HG03439 (cell line): ENCODE results near the gene PIH1D1.

ENCODE experiments used
- ATAC-seq: cut with Tn5 transposase; IDR thresholded peaks from one replicate; pipeline ENCODE4 v1.9.1; 2021; ENCODE audit warnings: mild to moderate bottlenecking, moderate library complexity; ENCODE audit not compliant: unreplicated experiment

The PIH1D1 gene

DNA sequence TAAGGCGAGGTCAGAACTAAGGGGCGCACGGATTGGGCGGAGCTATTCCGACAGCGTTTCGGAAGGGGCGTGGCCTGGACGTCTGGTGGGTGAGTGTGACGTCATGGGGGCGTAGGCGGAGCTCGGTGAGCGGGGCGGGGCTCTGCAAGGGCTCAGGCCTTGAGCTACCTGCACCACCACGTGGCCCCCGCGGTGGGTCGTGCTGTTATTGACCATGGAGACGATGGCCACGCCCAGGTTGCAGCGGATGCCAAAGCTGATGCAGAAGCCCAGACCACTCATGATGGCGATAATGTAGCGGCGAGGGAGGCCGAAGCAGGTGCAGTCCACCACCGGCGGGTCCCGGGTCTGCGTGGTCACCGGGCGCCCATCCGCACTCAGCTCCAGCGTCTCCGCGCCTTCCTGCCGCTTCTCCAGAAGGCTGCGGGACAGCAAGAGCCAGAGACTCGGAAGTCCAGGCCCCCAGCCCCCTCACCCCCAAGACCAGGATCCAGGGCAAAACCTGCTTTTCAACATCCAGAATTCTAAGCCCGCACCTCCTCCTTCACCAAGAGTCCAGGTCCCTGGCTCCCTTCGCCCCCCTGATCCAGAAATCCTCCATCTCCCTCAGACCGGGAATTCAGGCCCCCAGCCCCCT is 15.1 kb downstream of the PIH1D1 start:
- no peak for ATAC-seq

DNA sequence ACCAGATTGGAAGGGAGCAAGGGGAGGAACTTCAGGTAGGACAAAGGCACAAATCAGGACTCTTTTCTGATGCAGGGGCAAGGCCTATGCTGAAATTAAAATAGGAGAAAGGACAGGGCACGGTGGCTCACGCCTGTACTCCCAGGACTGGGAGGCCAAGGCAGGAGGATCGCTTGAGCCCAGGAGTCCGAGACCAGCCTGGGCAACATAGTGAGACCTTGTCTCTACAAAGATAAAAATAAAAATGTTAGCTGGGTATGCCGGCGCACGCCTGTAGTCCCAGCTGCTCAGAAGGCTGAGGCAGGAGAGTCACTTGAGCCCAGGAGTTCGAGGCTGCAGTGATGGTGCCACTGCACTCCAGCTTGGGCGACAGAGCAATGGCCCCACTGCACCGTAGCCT is 15.9 kb downstream of the PIH1D1 start:
- no peak for ATAC-seq

DNA sequence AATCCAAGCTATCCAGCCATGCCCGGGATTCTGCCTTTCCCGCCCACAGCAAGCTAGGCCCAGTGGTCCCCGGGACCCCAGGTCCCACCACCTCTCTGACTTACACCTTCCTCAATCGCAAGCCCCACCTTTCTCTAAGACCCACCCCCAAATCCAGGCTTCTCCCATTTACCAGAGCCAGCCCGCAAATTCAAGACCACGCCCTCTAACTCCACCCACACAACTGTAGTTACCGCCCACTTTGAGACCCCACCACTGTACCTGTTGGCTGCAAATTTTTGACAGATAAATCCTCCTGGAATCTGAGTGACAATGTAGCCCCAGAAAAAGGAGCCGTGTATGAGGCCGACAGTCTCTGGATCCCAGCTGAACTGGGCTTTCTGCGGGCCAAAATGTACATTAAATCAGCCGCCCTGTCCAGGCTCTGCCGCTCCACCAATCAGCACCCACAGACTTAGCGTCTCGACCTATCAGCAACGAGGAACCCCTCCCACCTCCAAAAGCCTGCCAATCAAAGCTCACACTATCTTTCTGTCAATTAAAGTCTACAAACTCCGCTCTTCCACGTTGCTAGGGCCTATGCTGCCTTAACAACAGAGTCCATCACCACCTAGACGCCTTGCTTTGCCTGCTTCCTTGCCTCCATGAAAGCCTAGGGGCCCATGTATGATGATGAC is 16.6 kb downstream of the PIH1D1 start:
- no peak for ATAC-seq

DNA sequence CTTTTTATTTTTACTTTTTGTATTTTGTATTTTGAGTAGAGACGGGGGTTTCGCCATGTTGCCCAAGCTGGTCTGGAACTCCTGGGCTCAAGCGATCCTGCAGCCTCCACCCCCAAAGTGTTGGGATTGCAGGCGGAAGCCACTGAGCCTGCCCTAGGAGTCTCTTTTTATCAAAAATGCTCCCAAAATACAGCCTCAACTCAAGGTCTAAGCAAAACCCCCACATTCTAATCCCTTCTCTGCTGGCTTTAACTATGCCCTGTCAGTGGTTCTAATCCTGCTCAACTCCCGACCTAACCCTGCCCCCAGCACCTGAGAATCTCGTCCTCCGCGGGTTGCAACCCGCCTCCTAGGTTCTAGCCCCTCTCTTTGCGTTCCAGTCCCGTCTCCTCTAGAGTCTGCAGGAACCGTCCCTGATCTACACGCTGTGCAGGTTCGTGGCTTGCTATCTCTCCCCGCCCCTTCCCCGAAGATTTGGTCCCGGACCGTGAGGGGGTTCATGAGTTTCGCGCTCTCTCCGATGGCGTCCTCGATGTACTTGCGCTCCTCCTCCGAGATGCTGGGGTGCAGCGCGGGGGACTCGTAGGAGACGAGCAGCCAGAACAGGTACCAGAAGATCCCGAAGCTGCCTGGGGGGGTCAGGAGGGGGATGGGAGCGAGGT is 18.2 kb downstream of the PIH1D1 start:
- ATAC-seq: no peak

DNA sequence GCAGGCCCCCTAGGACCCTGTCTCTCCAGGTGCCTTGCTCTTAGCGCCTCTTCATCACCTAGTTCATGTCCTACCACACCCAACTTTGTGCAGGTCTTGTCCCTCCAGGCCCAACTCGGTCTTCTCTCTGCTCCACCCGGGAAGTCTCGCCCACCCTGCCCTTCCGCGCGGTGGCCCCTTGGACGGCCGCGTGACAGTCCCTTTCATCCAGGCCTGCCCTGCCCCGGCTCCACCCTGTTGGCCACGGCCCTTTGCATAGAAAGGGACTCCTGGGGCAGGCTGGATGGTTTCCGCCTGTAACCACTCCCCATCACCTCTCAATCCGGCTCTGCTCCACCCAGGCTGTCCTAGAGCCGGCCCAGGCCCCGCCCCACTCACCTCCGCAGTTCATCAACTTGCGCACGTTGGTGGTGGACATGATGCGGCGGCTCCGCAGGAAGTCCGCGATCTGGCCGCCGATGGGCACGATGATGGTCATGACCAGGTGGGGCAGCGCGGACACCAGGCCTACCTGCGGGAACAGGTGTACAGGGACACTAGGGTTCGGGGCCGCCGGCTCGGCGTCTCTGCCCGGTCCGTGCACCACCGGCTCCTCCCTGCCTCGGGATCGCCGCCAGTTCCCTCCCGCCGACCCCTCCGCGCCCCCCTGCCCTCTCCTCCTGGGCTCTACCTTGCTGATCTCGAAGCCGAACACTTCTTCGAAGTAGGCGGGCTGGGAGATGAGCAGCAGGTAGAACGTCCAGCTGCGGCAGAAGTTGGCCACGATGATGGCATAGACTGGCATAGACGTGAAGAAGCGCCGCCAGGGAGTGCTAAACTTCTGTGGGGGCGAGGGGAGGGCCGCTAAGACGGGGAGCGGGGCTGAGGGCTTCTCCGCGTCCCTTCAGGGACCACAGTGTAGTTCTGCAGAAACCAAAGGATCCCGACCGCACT is 19.2 kb downstream of the PIH1D1 start:
- ATAC-seq: no peak

DNA sequence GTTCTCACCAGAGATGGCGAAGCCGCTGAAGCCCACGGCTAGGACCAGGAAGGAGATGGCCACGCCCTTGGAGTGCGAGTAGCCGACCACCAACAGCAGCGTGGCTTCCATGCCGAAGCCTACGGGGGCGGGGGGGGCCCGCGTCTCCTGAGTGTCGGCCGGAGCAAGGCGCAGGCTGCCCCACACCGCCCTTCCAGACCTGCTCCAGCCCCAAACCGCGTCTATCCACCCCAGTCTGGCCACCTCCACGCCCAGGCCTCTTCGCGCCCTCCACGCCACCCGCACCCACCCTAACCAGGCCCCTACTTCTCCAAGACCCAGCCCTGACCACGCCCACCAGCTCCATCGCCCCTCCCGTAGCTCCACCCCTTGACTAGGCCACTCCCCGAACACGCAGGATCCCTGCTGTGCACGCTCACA is 20.3 kb downstream of the PIH1D1 start:
- no peak for ATAC-seq

DNA sequence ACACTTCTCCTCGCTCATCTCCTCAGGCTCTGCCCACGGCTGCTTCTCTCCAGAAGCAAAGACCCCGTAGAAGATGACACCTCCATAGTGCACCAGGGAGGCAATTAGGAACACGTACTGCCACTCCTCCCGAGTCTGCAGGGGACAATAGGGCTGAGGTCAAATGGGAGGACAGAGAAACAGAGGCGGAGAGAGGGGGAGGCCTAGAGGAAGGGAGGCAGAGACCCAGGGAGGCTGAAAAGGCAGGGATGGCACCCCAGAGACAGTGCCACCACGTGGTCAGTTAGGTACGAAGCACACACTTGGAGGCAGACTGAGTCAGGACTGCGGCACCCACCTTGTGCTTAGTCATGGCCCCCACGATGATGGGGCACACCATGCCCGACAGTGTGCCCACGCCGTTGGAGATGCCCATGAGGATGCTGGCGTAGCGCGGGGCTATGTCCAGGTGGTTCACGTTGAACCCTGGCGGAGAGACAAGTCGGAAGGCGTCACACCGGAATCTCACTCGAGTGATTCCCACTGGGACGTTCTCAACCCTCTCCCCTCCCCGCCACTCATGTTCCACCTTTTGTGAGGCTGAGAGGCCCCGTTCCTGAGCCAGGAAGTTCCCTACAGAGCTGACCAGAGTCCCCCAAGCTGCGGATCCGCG is 20.8 kb downstream of the PIH1D1 start:
- no peak for ATAC-seq

DNA sequence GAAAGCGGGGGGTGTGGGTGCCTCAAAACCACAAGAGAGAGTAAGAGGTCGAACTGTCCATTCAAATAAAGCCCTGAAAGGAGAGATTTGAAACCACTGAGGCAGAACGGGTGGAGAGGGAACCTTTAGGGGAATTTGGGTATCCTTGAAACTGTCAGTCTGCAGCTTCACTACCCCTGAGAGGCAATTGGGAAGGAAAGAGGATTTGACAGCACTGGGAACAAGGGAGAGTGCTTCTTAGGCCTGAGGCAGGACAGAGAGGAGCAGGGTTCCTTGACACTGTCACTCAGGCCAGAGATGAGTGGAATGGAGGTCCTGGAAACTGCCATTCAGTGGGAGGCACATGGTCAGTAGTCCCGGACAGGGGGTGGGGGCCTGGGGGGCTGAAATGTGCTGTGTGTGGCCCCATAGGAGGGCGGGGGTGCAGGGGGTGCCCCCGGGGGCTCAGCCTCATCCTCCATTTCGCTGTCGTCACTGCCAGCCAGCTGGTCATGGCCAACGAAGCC is 21.4 kb downstream of the PIH1D1 start:
- ATAC-seq: no peak

DNA sequence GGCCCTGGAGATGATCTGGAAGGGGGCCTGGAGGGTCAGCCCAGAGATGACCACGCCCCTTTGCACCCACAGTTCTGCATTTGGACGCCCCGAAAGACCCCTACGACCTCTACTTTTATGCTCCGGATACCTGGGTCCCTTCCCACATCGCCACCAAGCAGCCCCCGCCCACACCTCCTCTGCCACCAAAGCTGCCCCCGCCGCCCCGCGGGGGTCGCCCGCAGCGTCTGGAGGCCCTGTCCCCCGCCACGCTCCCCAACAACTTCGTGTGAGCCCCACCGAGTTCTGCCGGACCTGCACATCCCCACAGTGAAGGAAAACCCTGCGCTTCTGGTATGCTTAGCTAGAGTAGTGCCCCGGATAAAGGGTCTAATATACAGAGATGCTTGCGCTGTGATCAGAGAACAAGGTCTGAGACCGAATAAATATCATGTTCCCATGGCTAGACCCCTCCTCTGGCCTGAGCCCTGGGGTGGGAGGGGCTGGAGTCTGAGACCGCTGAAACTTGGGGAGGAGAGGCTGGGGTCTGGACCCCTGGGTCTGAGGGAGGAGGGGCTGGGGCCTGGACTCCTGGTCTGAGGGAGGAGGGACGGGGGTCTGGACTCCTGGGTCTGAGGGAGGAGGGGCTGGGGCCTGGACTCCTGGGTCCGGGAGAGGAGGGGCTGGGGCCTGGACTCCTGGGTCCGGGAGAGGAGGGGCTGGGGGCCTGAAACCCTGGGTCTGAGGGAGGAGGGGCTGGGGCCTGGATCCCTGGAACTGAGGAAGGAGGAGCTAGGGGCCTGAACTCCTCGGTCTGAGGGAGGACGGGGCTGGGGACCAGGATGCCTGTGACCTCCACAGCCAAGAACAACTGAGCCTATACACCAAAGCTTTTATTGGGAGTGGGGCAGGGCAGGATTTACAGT is 22.8 kb downstream of the PIH1D1 start:
- no peak for ATAC-seq

DNA sequence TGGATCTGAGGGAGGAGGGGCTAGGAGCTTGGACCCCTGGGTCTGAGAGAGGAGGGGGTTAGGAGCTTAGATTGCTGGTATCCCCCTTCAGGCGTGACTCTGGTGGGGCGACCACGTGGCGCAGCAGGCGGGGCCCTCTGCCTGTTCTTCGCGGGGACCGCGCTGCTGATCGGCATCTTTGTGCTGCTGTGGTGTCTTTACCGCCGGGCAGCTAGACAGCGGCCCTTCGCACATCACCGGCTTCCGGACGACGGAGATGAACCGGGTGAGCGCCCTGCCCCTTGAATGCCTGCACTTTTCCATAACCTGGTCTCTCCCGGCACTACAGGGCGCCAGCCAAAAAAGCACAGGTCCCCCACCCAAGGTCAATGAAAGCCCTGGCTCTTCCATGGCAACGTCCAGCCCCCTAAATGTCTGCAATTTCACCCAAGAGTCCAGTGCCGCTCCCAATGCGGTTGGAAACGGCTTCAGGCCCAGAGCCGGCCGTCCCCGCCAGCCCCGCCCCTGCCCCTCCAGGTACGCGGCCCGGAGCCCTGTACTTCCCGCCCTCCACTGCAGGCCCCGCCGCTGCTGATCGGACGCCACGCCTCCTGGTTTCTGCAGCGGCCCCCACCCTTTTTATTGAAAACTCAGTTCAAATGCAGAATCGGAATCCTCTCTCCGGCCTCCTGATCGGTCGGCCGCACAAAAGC is 23.6 kb downstream of the PIH1D1 start:
- ATAC-seq: no peak

DNA sequence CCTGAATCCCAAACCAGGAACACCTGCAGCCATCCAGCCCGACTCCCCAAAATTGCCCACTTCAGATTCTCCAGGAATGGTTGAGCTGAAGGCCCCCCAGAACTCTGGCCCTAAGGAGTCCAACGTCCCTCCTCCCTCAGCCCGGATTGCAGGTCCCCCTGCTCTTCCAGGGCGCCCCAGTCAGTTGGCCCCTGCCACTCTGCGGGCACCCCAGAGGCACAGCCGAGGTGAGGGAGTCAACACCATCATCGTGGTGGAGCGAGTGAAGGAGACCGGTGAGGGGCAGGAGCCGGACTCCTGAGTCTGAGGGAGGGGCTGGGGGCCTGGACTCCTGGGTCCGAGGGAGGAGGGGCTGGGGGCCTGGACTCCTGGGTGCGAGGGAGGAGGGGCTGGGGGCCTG is 24.3 kb downstream of the PIH1D1 start:
- no peak for ATAC-seq

DNA sequence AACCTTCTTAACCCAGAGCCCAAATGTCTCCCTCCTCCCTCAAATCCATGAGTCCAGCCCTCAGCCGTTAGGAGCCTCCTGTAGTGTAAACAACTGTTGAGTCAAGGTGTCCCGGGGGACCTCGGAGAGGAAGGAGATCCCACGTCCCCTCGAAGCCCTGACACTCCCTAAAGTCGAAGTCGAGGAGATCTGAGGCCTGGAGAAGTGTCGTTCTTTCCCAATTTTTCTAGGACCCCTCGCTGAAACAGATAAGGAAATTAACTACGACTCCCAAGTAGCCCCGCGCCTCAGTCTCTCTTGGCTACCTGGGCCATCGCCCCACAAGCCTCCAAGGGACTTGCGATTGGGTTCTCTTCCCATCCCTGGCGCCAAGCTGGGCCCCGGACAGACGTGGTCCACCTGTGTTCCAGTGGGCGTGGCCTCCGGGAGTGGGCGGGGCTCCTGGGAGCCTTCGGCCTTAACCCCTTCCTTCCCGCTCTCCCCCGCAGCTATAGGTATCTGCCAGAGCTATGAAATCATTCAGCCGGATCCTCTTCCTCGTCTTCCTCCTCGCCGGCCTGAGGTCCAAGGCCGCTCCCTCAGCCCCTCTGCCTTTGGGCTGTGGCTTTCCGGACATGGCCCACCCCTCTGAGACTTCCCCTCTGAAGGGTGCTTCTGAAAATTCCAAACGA is 25.6 kb downstream of the PIH1D1 start:
- ATAC-seq: no peak

DNA sequence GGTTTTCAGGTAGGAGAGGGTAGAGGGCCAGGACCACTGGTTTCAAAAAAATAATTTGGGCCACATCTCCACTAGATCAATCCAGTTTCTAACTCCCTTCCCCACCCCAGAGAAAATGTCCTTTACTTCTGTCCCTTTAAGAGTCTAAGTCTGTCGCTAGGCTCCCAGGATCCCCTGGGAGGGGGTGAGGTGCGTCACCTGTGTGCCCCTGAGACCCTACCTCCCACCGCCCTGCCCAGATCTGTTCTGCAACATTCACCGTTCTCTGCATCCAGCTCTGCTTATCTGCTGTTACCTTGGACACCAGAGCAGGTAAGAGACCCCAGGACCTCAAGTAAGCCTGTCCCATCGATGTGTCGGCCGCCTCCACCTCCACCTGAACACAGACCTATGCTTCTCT is 26.4 kb downstream of the PIH1D1 start, which contains the start of gene GFY:
Gene GFY (plus strand): TSS at position 211 of the 400 bp plus-strand sequence. CDS start 1,043 bp downstream, outside the sequence.
- ATAC-seq: no peak

DNA sequence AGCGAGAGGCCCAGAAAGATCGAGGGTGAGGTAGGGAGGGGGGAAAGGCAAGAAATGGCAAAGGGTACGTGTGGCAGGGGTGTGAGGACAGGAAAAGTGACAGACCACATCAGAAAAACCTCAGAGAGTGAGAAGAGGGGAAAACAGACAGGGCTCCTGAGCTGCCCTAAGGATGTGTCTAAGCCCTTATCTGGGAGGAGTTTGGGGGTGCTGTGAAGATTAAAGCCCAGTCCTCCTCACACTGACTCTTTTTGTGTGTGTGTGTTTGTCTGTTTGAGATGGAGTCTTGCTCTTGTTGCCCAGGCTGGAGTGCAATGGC is 27.7 kb downstream of the PIH1D1 start:
- no peak for ATAC-seq

DNA sequence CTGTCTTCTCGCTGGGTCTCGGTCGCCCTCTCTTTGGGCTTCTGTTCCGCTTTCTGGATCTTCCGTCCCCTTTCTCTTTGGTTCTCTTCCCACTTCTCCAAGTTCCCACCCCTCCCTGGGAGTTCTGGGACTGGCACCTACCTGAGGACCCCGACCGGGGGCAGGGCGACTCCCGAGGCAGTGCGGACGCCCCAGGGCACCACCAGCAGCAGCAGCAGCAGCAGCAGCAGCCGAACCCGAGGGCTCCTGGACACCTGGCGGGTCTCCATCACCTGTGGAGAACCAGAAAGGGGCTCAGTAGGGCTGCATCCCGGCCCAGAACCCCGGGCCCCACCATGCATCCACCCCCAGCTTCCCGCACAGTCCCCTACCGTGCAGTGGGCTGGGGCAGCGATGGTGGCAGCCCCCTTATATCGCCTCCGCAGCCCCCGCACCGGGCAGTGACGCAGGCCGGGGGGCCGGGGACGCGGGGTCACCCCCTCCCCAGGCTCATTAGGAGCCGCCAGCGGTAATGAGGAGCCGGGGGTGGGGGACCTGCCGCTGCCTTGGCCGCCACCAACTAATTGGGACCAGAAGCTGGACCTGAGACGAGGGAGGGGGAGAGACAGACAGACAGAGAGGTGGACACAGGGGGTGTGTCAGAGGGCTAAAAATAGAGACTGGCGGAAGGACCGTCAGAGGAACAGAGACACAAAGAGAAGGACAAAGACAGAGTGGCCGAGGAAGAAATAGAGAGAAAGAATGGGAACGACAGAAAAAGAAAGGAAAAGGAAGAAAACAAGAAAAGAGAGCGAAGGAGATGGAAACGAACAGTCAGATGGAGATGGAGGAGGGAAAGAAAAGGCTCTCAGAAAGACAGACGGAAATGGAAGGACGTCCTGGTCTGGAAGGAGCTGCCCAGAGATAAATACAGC is 28.3 kb downstream of the PIH1D1 start, which contains the start of gene PTH2:
Gene PTH2 (minus strand): TSS at position 371 of the 914 bp plus-strand sequence. CDS start 102 bp downstream, at position 269.
- ATAC-seq: no peak

DNA sequence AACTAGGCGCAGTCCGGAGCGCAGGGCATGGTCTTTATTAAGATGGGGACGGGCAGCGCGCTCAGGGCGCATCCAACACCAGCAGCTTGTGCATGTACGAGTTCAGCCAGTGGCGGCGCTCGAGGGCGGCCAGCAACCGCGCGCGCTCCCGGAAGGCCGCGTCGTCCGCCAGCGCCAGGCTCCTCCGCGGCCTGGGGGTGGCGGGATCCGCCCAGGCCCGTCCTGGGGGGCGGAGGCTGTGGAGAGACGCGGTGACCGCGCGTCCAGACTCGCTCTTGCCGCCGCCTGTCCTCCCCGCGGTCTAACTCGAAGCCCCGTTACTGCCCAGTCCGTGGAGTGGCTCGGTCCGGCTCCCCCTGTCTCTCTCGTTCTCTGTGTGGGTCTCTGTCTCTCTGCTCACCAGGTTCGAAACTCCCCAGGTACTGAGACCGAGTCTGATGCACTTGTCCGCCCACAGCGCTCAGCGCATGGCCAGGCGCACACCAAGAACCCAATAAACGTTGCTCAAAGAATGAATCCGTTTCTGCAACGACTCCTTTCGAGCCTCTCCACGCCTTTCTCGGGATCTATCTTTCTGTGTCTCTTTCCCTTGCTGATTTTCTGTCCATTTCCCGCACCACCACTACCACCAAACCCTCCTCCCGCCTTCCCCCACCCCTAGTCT is 29.1 kb downstream of the PIH1D1 start:
- ATAC-seq: no peak

DNA sequence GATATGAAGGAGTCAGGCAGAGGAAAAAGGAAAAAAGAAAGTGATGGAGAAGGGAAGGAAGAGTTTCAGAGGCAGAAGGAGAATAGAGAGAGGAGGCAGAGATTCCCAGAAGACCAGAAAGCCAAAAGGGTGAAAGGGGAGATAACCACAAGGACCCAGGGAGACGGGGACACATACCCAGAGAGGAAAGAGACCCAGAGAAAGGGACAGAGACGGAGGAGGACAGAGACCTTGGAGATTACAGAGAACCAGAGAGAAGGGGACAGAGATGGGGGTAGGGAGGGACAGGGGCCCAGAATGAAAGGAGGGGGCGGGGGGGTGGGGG is 29.8 kb downstream of the PIH1D1 start:
- ATAC-seq: no peak
